HL-60/S4 treated with retinoic acid at 250 ng/mL for 4 days and 3 days (cell line): Measurements from ENCODE around the gene PIK3CG.
"Not testable (repeated sequence)": the region's sequence is repeated elsewhere in the genome, so short reads cannot be mapped to it uniquely, and the experiment has no call there.

ENCODE experiments used
- in situ Hi-C: fragments of 300-500 bp; cut with MboI; formaldehyde crosslinking; loops from 2 replicates; pipeline ENCODE4 v1.7.0; 2022; ENCODE audit warnings: low sequenced_read_pairs

Gene PIK3CG

GRCh38 chr7:106865130-106866041 is at the start of gene PIK3CG:
Gene PIK3CG (plus strand): TSS chr7:106865282. CDS start chr7:106867562, 2,280 bp downstream.
- in situ Hi-C loops = loop anchor here (5.0 kb wide), 1 partner anchor 63 kb away; no protein-coding TSS in a partner anchor

GRCh38 chr7:106817098-106817497 is 48.0 kb upstream of the PIK3CG start:
- in situ Hi-C loops = no loop called here

DNA sequence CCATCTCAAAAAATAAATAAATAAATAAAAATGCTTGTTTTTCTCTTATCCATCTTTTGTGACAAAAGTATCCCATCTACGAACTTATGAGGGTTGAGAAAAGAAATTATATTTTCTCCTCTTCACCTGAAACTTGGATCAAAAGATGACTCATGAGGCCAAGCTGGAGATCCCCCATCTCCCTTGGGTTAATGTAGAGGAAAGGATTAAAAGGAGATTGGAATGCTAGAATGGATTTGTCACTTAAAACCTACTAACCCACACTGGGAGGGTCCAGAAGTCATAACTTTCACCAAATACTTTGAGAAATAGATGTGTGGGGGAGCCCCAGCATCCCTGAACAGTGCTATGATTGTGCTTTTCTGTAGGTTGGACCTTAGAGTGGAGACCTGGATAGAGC is 46.3 kb upstream of the PIK3CG start:
- in situ Hi-C loops = no loop called here

DNA sequence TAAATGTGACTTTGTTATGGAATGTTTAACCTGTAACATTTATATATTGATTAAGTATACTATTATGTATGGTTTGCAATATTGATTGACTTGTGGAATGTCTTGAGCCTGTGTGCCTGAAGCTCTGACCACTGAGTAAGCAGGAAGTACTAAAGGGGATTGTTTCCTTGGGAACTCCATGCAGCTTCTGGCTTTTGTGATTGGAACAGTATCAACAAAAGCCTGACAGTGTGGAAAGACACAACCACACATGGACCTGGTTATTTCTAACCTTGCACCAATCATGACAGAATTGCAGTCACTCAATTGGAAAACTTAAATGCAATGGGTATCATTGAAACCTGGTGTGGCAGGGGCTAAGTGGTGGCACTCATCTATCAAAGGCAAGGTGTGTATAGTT is 45.5 kb upstream of the PIK3CG start:
- in situ Hi-C loops = no loop called here

DNA sequence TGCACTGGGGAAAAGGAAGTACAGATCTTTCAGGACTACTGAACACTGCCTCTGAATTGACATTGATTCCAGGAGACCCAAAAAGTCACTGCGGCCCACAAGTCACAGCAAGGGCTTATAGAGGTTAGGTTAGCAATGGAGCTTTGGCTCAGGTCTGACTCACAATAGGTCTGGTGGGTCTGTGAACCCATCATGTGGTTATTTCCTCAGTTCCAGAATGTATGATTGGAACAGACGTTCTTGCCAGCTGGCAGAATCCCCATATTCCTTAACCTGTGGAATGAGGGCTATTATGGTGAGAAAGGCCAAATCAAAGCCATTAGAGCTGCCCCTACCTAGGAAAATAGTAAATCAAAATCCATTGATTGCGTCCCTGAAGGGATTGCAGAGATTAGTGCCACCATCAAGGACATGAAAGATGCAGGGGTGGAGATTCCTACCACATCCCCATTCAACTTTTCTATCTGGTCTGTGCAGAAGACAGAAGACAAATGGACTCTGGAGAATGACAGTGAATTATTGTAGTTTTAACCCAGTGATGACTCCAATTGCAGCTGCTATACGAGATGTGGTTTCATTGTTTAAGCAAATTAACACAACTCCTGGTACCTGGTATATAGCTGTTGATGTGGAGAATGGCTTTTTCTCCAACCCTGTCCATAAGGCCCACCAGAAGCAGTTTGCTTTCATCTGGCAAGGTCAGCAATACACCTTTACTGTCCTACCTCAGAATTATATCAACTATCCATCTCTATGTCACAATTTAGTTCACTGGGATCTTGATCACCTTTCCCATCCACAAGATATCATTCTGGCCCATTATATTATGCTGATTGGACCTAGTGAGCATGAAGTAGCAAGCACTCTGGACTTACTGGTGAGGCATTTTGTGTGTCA is 44.5 kb upstream of the PIK3CG start:
- in situ Hi-C loops = no loop called here

GRCh38 chr7:106823631-106824030 is 41.5 kb upstream of the PIK3CG start:
- in situ Hi-C loops = no loop called here

DNA sequence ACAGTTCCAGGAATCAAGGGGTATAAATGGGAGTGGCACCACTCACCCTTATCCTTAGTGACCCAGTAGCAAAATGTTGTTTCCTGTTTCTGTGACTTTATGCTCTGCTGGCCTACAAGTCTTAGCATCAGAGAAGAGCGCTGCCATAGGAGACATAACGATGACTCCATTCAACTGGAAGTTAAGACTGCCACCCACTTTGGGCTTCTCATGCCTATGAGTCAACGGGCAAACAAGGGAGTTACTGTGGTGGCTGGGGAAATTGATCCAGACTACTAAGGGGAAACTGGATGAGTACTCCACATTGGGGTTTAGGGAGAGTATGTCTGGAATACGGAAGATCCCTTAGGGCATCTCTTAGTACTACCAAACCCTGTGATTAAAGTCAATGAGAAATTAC is 40.6 kb upstream of the PIK3CG start:
- in situ Hi-C loops = no loop called here

GRCh38 chr7:106827626-106828025 is 37.5 kb upstream of the PIK3CG start:
- in situ Hi-C loops = no loop called here

DNA sequence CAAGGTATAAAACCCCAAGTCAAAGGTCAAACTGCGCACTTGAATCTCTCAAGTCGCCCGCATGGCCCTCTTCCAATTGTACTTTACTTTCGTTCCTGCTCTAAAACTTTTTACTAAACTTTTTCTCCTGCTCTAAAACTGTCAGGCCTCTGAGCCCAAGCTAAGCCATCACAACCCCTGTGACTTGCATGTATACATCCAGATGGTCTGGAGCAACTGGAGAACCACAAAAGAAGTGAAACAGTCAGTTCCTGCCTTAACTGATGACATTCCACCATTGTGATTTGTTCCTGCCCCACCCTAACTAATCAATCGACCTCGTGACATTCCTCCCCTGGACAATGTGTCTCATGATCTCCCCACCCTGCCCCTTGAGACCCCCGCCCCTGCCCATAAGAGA is 35.6 kb upstream of the PIK3CG start:
- in situ Hi-C loops = no loop called here

- in situ Hi-C loops = not testable (repeated sequence)
These were observed 34.2 kb upstream of the PIK3CG start for GRCh38 chr7:106830896-106831295.

DNA sequence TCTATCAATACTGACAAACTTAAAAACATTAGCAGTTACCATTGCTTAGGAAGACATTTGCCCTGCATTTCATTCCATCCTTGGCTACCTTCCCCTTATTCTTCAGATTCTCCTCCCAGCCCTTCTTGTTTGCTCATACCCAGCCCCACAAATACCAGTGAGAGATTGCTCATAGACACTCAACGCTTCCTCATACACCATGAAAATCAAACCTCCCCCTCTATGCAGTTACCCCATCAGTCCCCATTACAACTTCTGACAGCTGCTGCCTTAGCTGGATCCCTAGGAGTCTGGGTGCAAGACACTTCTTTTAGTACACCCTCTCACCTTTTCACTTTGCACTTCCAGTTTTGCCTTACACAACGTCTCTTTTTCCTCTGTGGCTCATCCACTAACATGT is 28.3 kb upstream of the PIK3CG start:
- in situ Hi-C loops = no loop called here

- in situ Hi-C loops = no loop called here
These were observed 25.6 kb upstream of the PIK3CG start for GRCh38 chr7:106839511-106839910.

DNA sequence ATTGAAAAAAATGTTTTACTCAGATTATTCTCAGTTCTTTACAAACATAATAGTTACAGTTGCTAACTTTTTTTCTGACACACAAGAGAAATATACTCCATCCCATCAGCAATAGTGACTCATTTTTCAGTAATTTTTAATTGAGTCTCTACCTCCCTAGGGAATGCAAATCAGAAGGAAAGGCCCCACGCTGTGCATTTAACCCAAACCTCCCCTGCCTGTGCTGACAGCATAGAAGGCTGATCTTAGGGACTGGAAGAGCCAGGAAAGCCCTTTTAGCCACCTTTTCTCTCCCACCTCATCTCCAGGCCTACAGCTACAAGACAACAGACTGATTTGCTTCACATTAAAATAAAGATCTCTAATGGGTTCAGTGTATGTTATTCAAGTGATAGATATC is 24.7 kb upstream of the PIK3CG start:
- in situ Hi-C loops = no loop called here

DNA sequence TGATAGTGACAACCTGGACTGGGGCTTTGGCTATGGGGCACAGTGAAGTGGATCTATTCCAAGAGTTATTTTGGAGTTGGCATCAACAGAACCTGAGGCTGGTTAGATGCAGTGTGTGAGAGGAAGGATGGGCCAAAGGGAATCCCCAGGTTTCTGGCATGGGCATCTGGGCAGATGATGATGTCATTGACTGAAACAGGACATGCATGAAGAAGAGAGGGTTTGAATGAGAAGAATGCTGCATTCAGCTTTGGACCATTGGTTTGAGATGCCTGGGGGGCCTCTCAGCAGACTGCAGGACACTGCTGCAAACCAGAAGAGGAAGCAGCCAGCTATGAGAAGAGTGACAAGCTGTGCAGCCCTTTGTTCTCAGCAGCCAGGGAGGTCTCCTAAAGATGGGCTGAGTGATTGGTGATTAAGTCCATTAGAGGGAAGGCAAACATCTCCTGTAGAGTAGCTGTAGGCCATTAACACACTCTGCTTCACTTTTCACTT is 23.1 kb upstream of the PIK3CG start:
- in situ Hi-C loops = no loop called here

DNA sequence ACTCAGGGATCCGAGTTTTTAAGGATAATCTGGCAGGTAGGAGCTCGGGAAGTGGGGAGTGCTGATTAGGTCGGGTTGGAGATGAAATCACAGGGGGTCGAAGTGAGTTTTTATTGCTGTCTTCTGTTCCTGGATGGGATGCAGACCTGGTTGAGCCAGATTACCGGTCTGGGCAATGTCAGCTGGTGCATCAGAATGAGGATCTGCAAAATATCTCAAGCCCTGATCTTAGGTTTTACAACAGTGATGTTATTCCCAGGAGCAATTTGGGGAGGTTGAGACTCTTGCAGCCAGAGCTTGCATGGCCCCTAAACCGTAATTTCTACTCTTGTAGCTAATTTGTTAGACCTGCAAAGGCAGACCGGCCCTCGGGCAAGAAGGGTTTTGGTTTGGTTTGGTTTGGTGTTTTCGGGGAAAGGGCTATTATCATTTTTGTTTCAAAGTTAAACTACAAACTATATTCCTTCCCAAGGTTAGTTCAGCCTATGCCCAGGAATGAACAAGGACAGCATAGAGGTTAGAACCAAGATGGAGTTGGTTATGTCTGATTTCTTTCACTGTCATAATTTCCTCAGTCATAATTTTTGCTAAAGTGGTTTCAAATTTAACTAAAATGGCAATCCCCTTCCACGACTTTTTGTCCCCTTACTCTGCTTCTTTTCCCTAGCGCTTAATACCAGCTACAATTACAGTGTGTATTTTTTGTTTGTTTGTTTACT is 20.6 kb upstream of the PIK3CG start:
- in situ Hi-C loops = no loop called here

DNA sequence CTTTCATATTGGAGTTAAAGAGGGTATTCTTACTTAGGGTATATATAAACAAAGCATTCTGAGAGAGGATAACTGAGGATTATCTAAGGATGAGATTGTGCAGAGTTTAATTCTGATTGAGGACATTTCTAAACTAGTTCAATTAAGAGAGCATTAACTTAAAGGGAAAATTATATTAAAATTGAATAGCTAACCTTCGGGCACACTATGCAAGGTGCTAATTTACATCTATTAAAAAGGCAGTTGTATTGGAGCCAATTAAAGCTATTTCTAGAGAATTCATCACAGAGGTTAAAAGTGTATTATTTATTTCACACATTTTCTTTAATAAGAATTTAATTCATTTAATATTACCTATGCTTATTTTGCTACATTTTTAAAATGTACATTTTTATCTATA is 17.0 kb upstream of the PIK3CG start:
- in situ Hi-C loops = no loop called here

DNA sequence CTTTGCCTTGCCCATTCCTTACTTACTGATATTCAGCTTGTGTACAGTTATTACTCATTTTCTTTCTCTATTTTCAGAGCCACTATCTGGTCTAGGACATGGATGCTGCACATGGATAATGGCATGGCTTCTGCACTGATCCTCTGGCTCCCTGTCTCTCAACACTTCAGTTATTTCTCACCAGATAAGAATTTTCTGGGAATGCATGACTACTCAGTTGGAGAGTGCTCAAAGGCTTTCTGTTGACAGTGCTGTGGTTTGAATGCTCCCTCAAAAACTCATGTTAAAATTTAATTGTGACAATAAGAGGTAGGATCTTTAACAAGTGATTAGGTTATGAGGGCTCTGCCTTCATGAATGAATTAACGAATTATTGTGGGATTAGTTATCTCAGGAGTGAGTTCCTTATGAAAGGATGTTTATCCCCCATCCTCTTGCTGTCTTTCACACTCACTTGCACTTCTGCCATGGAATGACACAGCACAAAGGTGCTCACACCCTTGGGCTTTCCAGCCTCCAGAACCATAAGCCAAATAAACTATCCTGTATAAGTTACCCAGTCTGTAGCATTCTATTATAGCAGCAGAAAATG is 16.1 kb upstream of the PIK3CG start:
- in situ Hi-C loops = no loop called here

- in situ Hi-C loops = not testable (repeated sequence)
These were observed 13.4 kb upstream of the PIK3CG start for GRCh38 chr7:106851632-106852031.

DNA sequence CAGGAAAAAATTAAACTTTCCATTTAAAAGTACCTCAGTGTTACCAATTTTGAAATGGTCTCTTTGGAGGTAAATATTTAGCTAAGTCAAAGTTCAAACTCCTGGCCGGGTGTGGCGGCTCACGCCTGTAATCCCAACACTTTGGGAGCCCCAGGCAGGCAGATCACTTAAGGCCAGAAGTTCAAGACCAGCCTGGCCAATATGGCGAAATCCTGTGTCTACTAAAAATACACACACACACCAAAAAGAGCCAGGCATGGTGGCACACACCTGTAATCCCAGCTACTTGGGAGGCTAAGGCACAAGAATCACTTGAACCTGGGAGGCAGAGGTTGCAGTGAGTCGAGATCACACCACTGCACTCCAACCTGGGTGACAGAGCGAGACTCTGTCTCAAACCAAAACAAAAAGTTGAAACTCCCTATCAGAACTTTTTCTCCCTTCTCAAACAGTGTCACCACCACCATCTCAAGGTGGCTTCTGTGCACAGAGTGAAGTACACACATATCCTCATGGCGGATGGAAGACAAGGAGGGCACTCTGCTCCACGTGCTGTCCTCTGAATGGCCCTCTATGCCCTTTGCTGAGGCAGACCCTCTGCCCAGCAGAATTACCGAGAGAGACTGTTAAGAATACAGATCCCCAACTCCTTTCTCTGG is 11.7 kb upstream of the PIK3CG start:
- in situ Hi-C loops = no loop called here

- in situ Hi-C loops = no loop called here
These were observed 9.4 kb upstream of the PIK3CG start for GRCh38 chr7:106855540-106856132.
